GM19467 (cell line): Measurements from ENCODE around the gene PCNX2.

Experiments
- ATAC-seq: cut with Tn5 transposase; IDR thresholded peaks from one replicate; pipeline ENCODE4 v1.9.1; 2021; ENCODE audit warnings: mild to moderate bottlenecking, moderate library complexity; ENCODE audit not compliant: unreplicated experiment

PCNX2 gene

GRCh38 chr1:233295237-233295974, at the start of gene PCNX2:
Gene PCNX2 (minus strand): TSS chr1:233295725. CDS start chr1:233295478, 247 bp downstream.
- peak; percentile 86 for ATAC-seq

GRCh38 chr1:233343262-233343661, 47.7 kb upstream of the PCNX2 start:
- ATAC-seq = no peak

- no peak for ATAC-seq
These were observed 46.6 kb upstream of the PCNX2 start for GRCh38 chr1:233342086-233342485.

- ATAC-seq = no peak
These were observed 45.5 kb upstream of the PCNX2 start for GRCh38 chr1:233340966-233341516.

- no peak for ATAC-seq
These were observed 44.6 kb upstream of the PCNX2 start for GRCh38 chr1:233340031-233340555.

- ATAC-seq = no peak
These were observed 42.6 kb upstream of the PCNX2 start for GRCh38 chr1:233338102-233338501.

- ATAC-seq = no peak
These were observed 42.0 kb upstream of the PCNX2 start for GRCh38 chr1:233337505-233337904.

GRCh38 chr1:233336554-233337456, 41.3 kb upstream of the PCNX2 start:
- no peak for ATAC-seq

- ATAC-seq = no peak
These were observed 38.6 kb upstream of the PCNX2 start for GRCh38 chr1:233334092-233334491.

- no peak for ATAC-seq
These were observed 37.6 kb upstream of the PCNX2 start for GRCh38 chr1:233333086-233333485.

GRCh38 chr1:233331676-233332519, 36.4 kb upstream of the PCNX2 start:
- ATAC-seq = no peak

- peak; percentile 24 for ATAC-seq
These were observed 32.8 kb upstream of the PCNX2 start for GRCh38 chr1:233328142-233328921.

GRCh38 chr1:233327651-233328141, 32.2 kb upstream of the PCNX2 start, which contains the start of gene MAP3K21:
Gene MAP3K21 (plus strand): TSS chr1:233327724. CDS start chr1:233328029, 305 bp downstream.
- ATAC-seq = peak; percentile 47

- ATAC-seq = peak; percentile 95
These were observed 31.5 kb upstream of the PCNX2 start for GRCh38 chr1:233326811-233327650.

GRCh38 chr1:233326319-233326718, 30.8 kb upstream of the PCNX2 start:
- no peak for ATAC-seq

GRCh38 chr1:233323718-233324117, 28.2 kb upstream of the PCNX2 start:
- no peak for ATAC-seq

GRCh38 chr1:233320023-233320422, 24.5 kb upstream of the PCNX2 start:
- no peak for ATAC-seq

- ATAC-seq = no peak
These were observed 23.7 kb upstream of the PCNX2 start for GRCh38 chr1:233319272-233319671.
